SK-N-SH (cell line): Measurements from ENCODE around the gene VOPP1. TPM values are rescaled to one million over a fixed set of nuclear protein-coding genes. Genes with fewer than 3 reads are reported as not detected.

Experiments
- CTCF ChIA-PET: fragments of 300-600, 350-600 bp; formaldehyde crosslinking; extraction: SDS; loops from one replicate; lab custom pipeline; 2021; lab: Yijun Ruan, JAX
- POLR2A ChIA-PET: fragments of 350-600 bp; sonication (Branson Sonifier 250); formaldehyde crosslinking; extraction: SDS; loops from one replicate; lab custom pipeline; 2020; ENCODE audit warnings: antibody characterized with exemption, inconsistent platforms; lab: Yijun Ruan, JAX
- DNase-seq: peaks from one replicate; pipeline ENCODE4 v3.0.0; 2012
- H2AFZ ChIP-seq: fragments of 200-600 bp; sonication (generic); 2 replicates; pipeline ENCODE4 v1.8.1; 2016; ENCODE audit warnings: antibody characterized with exemption, mild to moderate bottlenecking, low read depth
- H3F3A ChIP-seq: fragments of 200-600 bp; sonication (generic); replicated peaks from 2 replicates; pipeline ENCODE3; 2016; ENCODE audit warnings: antibody characterized with exemption, mild to moderate bottlenecking; ENCODE audit not compliant: insufficient read depth
- H3K27ac ChIP-seq, 2 experiments: fragments of 200-500 bp in 1 of 2; fragments of 200-600 bp in 1 of 2; sonication (Bioruptor generic) in 1 of 2; sonication (generic), shearing (Covaris generic) in 1 of 2; 2 replicates each; pipeline versions ENCODE4 v1.5.1 to v1.6.1; 2014 to 2016; ENCODE audit warnings: low read depth in 2 of 2, inconsistent platforms in 1 of 2, low read length in 1 of 2, mild to moderate bottlenecking in 1 of 2, mixed read lengths in 1 of 2
- H3K27me3 ChIP-seq: fragments of 200-600 bp; sonication (generic), shearing (Covaris generic); 2 replicates; pipeline ENCODE4 v1.6.1; 2016; ENCODE audit warnings: mixed run types; ENCODE audit not compliant: insufficient read depth
- H3K36me3 ChIP-seq, 2 experiments: fragments of 200-500 bp in 1 of 2; fragments of 200-600 bp in 1 of 2; sonication (Bioruptor generic) in 1 of 2; sonication (generic) in 1 of 2; replicated peaks in 1 of 2; 2 replicates each; pipeline versions ENCODE3 to v1.5.1; 2014 to 2016; ENCODE audit warnings: low read length in 1 of 2, mild to moderate bottlenecking in 1 of 2; ENCODE audit not compliant: insufficient read depth in 2 of 2, control insufficient read depth in 1 of 2
- H3K4me1 ChIP-seq, 2 experiments: fragments of 200-500 bp in 1 of 2; fragments of 200-600 bp in 1 of 2; sonication (Bioruptor generic) in 1 of 2; sonication (generic), shearing (Covaris generic) in 1 of 2; 2 replicates each; pipeline versions ENCODE4 v1.5.1 to v1.6.1; 2014 to 2016; ENCODE audit warnings: low read depth in 1 of 2, low read length in 1 of 2, mixed run types in 1 of 2; ENCODE audit not compliant: insufficient read depth in 2 of 2, control insufficient read depth in 1 of 2
- H3K4me2 ChIP-seq: fragments of 200-600 bp; sonication (generic), shearing (Covaris generic); 2 replicates; pipeline ENCODE4 v1.6.1; 2017; ENCODE audit warnings: mixed run types
- H3K4me3 ChIP-seq, 2 experiments: fragments of 200-500 bp in 1 of 2; fragments of 200-600 bp in 1 of 2; sonication (Bioruptor generic) in 1 of 2; sonication (generic), shearing (Covaris generic) in 1 of 2; 2 replicates each; pipeline versions ENCODE4 v1.5.1 to v1.8.1; 2014 to 2016; ENCODE audit warnings: low read depth in 2 of 2, inconsistent platforms in 1 of 2, low read length in 1 of 2, mild to moderate bottlenecking in 1 of 2, mixed read lengths in 1 of 2, moderate library complexity in 1 of 2
- H3K79me2 ChIP-seq: fragments of 200-600 bp; sonication (generic); 2 replicates; pipeline ENCODE4 v1.8.1; 2017; ENCODE audit warnings: mild to moderate bottlenecking; ENCODE audit not compliant: insufficient read depth
- H3K9ac ChIP-seq: fragments of 200-600 bp; sonication (generic); 2 replicates; pipeline ENCODE4 v1.6.1; 2017; ENCODE audit warnings: mixed run types
- H3K9me2 ChIP-seq: fragments of 200-600 bp; sonication (generic); 2 replicates; pipeline ENCODE4 v1.6.1; 2017; ENCODE audit warnings: mixed run types
- H3K9me3 ChIP-seq: fragments of 200-600 bp; sonication (generic); 2 replicates; pipeline ENCODE4 v1.6.1; 2017; ENCODE audit warnings: mixed run types, mild to moderate bottlenecking, moderate library complexity
- H4K20me1 ChIP-seq: fragments of 200-600 bp; sonication (generic); 2 replicates; pipeline ENCODE4 v1.6.1; 2017; ENCODE audit warnings: mild to moderate bottlenecking, mixed run types; ENCODE audit not compliant: insufficient read depth
- CHD2 ChIP-seq: fragments of 150-350 bp; IDR thresholded peaks from 2 replicates; pipeline ENCODE4 v1.6.1; 2018; ENCODE audit warnings: low read length; ENCODE audit not compliant: partially characterized antibody
- EP300 ChIP-seq, 2 experiments: IDR thresholded peaks; 2 replicates each; pipeline versions ENCODE4 v1.4.0 to v1.6.1; 2012; ENCODE audit warnings: borderline replicate concordance in 1 of 2, low read depth in 1 of 2, low read length in 1 of 2
- FOSL2 ChIP-seq: IDR thresholded peaks from 2 replicates; pipeline ENCODE4 v1.4.0; 2012; ENCODE audit warnings: low read depth, mild to moderate bottlenecking, moderate library complexity, borderline replicate concordance
- FOXM1 ChIP-seq: IDR thresholded peaks from 2 replicates; pipeline ENCODE4 v1.4.0; 2012; ENCODE audit warnings: low read depth, mild to moderate bottlenecking
- GABPA ChIP-seq: IDR thresholded peaks from 2 replicates; pipeline ENCODE4 v1.4.0; 2012; ENCODE audit warnings: low read depth, mild to moderate bottlenecking
- GATA2 ChIP-seq: sonication (generic); formaldehyde crosslinking; IDR thresholded peaks from 2 replicates; pipeline ENCODE4 v1.5.0; 2020; ENCODE audit warnings: mild to moderate bottlenecking, missing genetic modification reagents
- JUND ChIP-seq: IDR thresholded peaks from 2 replicates; pipeline ENCODE4 v1.4.0; 2012
- POLR2AphosphoS5 ChIP-seq: IDR thresholded peaks from 2 replicates; pipeline ENCODE4 v1.6.1; 2012; ENCODE audit warnings: low read depth, low read length
- RCOR1 ChIP-seq: fragments of 150-350 bp; IDR thresholded peaks from 2 replicates; pipeline ENCODE4 v1.6.1; 2017; ENCODE audit warnings: antibody characterized with exemption, low read length
- RFX5 ChIP-seq: IDR thresholded peaks from 2 replicates; pipeline ENCODE4 v1.6.1; 2012; ENCODE audit warnings: mild to moderate bottlenecking, improper control_type of control experiment, low read length
- RXRA ChIP-seq: IDR thresholded peaks from 2 replicates; pipeline ENCODE4 v1.4.0; 2012; ENCODE audit warnings: low read depth, mild to moderate bottlenecking, borderline replicate concordance
- SIN3A ChIP-seq: IDR thresholded peaks from 2 replicates; pipeline ENCODE4 v1.6.1; 2012; ENCODE audit warnings: low read depth, mild to moderate bottlenecking, low read length, moderate library complexity, borderline replicate concordance
- SMC3 ChIP-seq: IDR thresholded peaks from 2 replicates; pipeline ENCODE4 v1.6.1; 2012; ENCODE audit warnings: low read depth, low read length, improper control_type of control experiment
- TEAD4 ChIP-seq: IDR thresholded peaks from 2 replicates; pipeline ENCODE4 v1.4.0; 2012; ENCODE audit warnings: mild to moderate bottlenecking, borderline replicate concordance; ENCODE audit not compliant: insufficient read depth
- USF1 ChIP-seq: IDR thresholded peaks from 2 replicates; pipeline ENCODE4 v1.4.0; 2012; ENCODE audit warnings: low read depth, borderline replicate concordance
- USF2 ChIP-seq: fragments of 150-350 bp; IDR thresholded peaks from 2 replicates; pipeline ENCODE4 v1.6.1; 2017; ENCODE audit warnings: antibody characterized with exemption, low read length, low read depth, borderline replicate concordance
- YY1 ChIP-seq: IDR thresholded peaks from 2 replicates; pipeline ENCODE4 v1.4.0; 2012; ENCODE audit warnings: low read depth, mild to moderate bottlenecking
- ZBTB33 ChIP-seq: IDR thresholded peaks from 2 replicates; pipeline ENCODE4 v1.4.0; 2012; ENCODE audit warnings: low read depth, borderline replicate concordance
- WGBS: methylation state at CpG from one replicate; pipeline ENCODE4 v1.1.6; 2017; ENCODE audit warnings: low lambda C conversion rate; 5-methylcytosine and 5-hydroxymethylcytosine counted together
- polyA plus RNA-seq, 3 experiments: library from polyadenylated mRNA; depleted of rRNA; stranded (reverse); fragments of >200 nt; gene quantifications; 2 replicates each; pipeline ENCODE4 v1.2.3, GENCODE V29; 2012

VOPP1 gene
- polyA plus RNA-seq, 1 of the 3 experiments (the other 2 are of a cell fraction) = 69.5 TPM

DNA sequence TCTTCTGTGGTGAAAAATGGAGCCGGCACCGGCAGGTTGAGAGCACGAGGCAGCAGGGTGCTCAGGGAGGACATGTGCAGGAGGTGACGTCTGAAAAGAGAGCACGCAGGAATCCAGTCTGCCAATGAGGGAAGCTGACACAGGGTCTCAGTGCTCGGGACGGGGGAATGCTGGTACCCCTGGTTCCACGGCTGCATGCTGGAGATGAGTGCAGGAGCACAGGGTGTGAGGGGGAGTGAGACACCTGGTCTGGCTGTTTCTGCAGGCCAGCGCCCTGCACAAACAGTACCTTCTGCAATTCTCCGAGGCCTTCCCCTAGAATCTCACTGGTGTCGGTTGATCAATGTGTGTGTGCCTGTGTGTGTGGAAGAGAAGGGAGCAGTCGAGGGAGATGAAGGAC is 72.7 kb downstream of the VOPP1 start (continued):
- TF ChIP-seq FOXM1 (no peak), GATA2 (no peak), ZBTB33 (no peak), USF2 (no peak)

DNA sequence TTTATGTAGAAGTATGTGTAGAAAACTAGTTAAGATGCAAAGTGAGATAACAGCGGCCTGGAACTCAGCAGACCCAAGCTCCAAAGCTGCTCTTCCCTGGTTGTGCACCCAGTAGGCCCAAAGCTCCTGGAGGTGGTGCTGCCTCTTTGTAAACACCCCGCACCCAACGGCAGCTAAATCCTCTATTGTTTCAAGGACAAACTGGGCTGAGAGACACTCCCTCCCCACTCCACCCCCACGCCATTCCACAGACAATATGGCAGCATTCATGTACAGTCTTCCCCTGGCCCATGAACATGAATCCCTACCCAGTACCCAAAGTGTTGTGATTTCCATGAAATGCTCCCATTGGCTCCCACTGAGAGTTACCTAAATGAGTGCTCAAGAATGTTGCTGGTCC is 73.5 kb downstream of the VOPP1 start:
- no peaks in the 10 kb centered on the region for H3F3A ChIP-seq
- H3K9me2 ChIP-seq = no peaks in the 10 kb centered on the region
- peaks cover 60% of the 10 kb centered on the region for H3K79me2 ChIP-seq
- POLR2A ChIA-PET = no interaction called here
- WGBS = 100% methylated on average over 4 of the region's 4 CpGs
- no peak for DNase-seq
- TF ChIP-seq USF1 (no peak), SMC3 (no peak), YY1 (no peak), USF2 (no peak), FOXM1 (no peak), TEAD4 (no peak), GABPA (no peak), JUND (no peak), EP300 (IDR thresholded peaks at IDR 0.05; ENCODE audit: borderline replicate concordance in 1 of 2, low read depth in 1 of 2, low read length in 1 of 2) (no peak), CHD2 (no peak), RXRA (no peak), FOSL2 (no peak), SIN3A (no peak), RFX5 (no peak), ZBTB33 (no peak), POLR2AphosphoS5 (no peak), RCOR1 (no peak)
- H4K20me1 ChIP-seq = peaks cover 61% of the 10 kb centered on the region
- H3K9me3 ChIP-seq = no peaks in the 10 kb centered on the region
- H3K27ac ChIP-seq = no peak overlapping the region
- peaks cover 30 to 35% of the 10 kb centered on the region in 2 experiments for H3K36me3 ChIP-seq
- no peaks in the 10 kb centered on the region for H3K27me3 ChIP-seq
- no peak overlapping the region for H2AFZ ChIP-seq
- no peak overlapping the region for H3K4me2 ChIP-seq
- no peak overlapping the region for H3K9ac ChIP-seq
- H3K4me3 ChIP-seq = no peak overlapping the region
- CTCF ChIA-PET = no interaction called here
- H3K4me1 ChIP-seq = peaks cover 0 to 37% of the 10 kb centered on the region in 2 experiments; a peak in 2 of 4 replicates
